GM10847 (cell line): ENCODE data around the gene TREX2.

Experiments used
- POLR2A ChIP-seq: IDR thresholded peaks from 2 replicates; pipeline ENCODE4 v1.6.1; 2011; ENCODE audit not compliant: insufficient read length; ENCODE audit errors: extremely low read depth

Gene TREX2

GRCh38 chrX:153411255-153411987 lies 34.4 kb downstream of the TREX2 start, which contains the start of gene ZFP92:
TSS of gene ZFP92 (plus strand) at chrX:153411472. CDS start at chrX:153418323, 6,851 bp downstream.
- no peak for TF ChIP-seq POLR2A

- TF ChIP-seq POLR2A: no peak
These were observed 35.0 kb downstream of the TREX2 start for GRCh38 chrX:153410888-153411254.

GRCh38 chrX:153410373-153410772 lies 35.5 kb downstream of the TREX2 start:
- TF ChIP-seq POLR2A: no peak

GRCh38 chrX:153409414-153410101 lies 36.3 kb downstream of the TREX2 start:
- no peak for TF ChIP-seq POLR2A

- no peak for TF ChIP-seq POLR2A
These were observed 36.9 kb downstream of the TREX2 start for GRCh38 chrX:153408871-153409351.

GRCh38 chrX:153408221-153408721 lies 37.6 kb downstream of the TREX2 start:
- no peak for TF ChIP-seq POLR2A

- no peak for TF ChIP-seq POLR2A
These were observed 38.1 kb downstream of the TREX2 start for GRCh38 chrX:153407736-153408135.

GRCh38 chrX:153406903-153407302 lies 39.0 kb downstream of the TREX2 start:
- no peak for TF ChIP-seq POLR2A

- TF ChIP-seq POLR2A: no peak
These were observed 39.8 kb downstream of the TREX2 start for GRCh38 chrX:153406011-153406410.

GRCh38 chrX:153405426-153405825 lies 40.4 kb downstream of the TREX2 start:
- no peak for TF ChIP-seq POLR2A

- no peak for TF ChIP-seq POLR2A
These were observed 44.6 kb downstream of the TREX2 start, which contains the start of gene PNMA6E for GRCh38 chrX:153401133-153401764. TSS of gene PNMA6E (minus strand) at chrX:153401350. CDS start at chrX:153398849, 2,501 bp downstream.

- no peak for TF ChIP-seq POLR2A
These were observed 45.4 kb downstream of the TREX2 start for GRCh38 chrX:153400146-153401132.

- no peak for TF ChIP-seq POLR2A
These were observed 47.4 kb downstream of the TREX2 start for GRCh38 chrX:153398275-153398960.
